Activated naive CD4-positive, alpha-beta T cell treated with anti-CD3 and anti-CD28 coated beads for 36 hours (primary cell): ENCODE results near the gene BRD2. TPM values are rescaled to one million over a fixed set of nuclear protein-coding genes. Genes with fewer than 3 reads are reported as not detected.
A peak's percentile ranks its signal among the peaks of the same experiment; 100 is the strongest.

Experiments used
- CTCF ChIA-PET: fragments of 350-600 bp; sonication (Branson Sonifier 250); formaldehyde crosslinking; loops from one replicate; lab custom pipeline; 2021; ENCODE audit warnings: antibody characterized with exemption; lab: Charles Lee
- DNase-seq: peaks from one replicate; pipeline ENCODE4 v3.0.0-alpha.2; 2020
- H3K27ac Mint-ChIP-seq: one replicate; pipeline ENCODE4 v1.8.0; 2021; ENCODE audit warnings: mild to moderate bottlenecking, mixed read lengths
- H3K27me3 Mint-ChIP-seq: one replicate; pipeline ENCODE4 v1.8.0; 2021; ENCODE audit warnings: low read depth, mixed read lengths
- H3K36me3 Mint-ChIP-seq: one replicate; pipeline ENCODE4 v1.8.0; 2021; ENCODE audit warnings: low read depth, mixed read lengths
- H3K4me1 Mint-ChIP-seq: one replicate; pipeline ENCODE4 v1.8.0; 2021; ENCODE audit warnings: low read depth, mixed read lengths
- H3K4me3 Mint-ChIP-seq: one replicate; pipeline ENCODE4 v1.8.0; 2021; ENCODE audit warnings: mild to moderate bottlenecking, moderate library complexity, mixed read lengths
- H3K9me3 Mint-ChIP-seq: one replicate; pipeline ENCODE4 v1.8.0; 2021; ENCODE audit warnings: mixed read lengths
- intact Hi-C: fragments of 100-400 bp; cut with micrococcal nuclease; formaldehyde crosslinking; loops from one replicate; pipeline ENCODE4 v1.15.1; 2023
- total RNA-seq, 2 experiments: library from RNA; stranded (reverse); gene quantifications; one replicate each; pipeline ENCODE4 v1.2.3, GENCODE V29; 2021

The BRD2 gene
- 100 to 1,000 TPM; 168 to 197 TPM for total RNA-seq

DNA sequence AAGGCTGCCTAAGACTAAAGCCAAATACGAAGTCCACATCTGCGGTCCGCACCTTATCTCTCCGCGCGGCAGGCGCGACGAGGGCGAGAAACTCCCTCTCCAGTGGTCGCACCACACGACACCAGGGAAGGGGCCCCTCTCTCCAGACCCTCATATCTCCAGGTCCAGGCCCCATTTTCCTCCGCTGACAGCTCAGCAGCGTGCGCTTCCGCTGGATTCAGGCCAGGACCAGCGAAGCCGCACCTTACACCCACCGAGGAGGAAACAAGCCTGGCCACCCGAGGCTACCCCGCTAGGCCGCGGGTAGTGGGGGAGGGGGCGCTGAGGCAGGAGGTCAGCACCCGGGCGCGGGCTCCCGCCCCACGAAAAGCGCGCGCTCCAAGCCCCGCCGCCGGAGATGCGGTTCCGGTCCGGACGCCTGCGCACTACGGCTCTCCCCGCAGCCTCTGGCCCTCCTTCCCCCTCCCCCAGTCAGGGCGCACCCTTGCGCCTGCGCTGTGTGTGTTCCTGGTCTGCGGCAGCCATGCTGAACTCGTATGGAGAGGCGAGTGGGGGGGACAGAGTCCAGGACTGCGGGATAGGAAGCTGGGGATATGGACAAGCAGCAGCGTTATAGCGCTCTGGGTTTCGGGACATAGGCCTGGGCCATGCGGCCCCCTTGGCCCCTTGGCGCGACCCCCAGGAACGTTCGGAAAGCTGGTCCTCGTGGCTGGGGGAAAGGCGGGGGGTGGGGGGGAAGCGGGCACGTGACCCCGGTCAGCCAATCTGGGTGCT, at the start of gene BRD2:
BRD2 (plus strand) TSS at position 502 of the 774 bp plus-strand sequence. CDS start 4,305 bp downstream, outside the sequence.
- H3K27me3 Mint-ChIP-seq, result no peaks in the 10 kb centered on the region
- peak; percentile 98 for DNase-seq
- CTCF ChIA-PET, result interaction anchor here (0.6 to 14.5 kb wide), 13 partner anchors 12 to 130 kb away, joined by 3 to 167 read pairs (median 4); partner anchors contain the start of genes HLA-DMA, HLA-DMB, PSMB9 and TAP2
- peaks cover 30% of the 10 kb centered on the region for H3K4me1 Mint-ChIP-seq
- peaks cover 40% of the 10 kb centered on the region for H3K36me3 Mint-ChIP-seq
- no peaks in the 10 kb centered on the region for H3K9me3 Mint-ChIP-seq
- H3K27ac Mint-ChIP-seq, result peak within 1 kb of the TSS; percentile 100
- peak within 1 kb of the TSS; percentile 93 for H3K4me3 Mint-ChIP-seq
- intact Hi-C loops, result loop anchor here (1.0 to 2.0 kb wide), 3 partner anchors 15 to 27 kb away; partner anchors contain the start of genes HLA-DMA and HLA-DMB

DNA sequence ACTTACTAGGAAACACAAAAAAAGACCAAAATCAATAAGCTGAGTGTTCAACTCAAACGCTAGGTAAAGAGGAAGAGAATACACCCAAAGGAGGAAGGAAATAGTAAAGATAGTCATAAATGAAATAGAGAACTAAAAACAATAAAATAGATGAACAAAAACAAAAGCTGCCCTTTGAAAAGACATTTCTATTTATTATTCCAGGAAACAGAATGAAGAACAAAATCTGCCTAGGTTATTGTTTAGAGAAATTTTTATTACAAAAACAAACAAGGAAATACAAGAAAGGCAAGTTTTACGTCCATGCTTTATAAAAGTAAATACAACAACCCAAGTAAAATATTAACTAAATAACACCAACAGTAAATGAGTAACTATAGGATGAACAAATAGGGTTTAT, 47.7 kb upstream of the BRD2 start:
- DNase-seq, result no peak
- Mint-ChIP-seq H3K27ac (no peak overlapping the region), H3K4me1 (no peaks in the 10 kb centered on the region), H3K27me3 (no peaks in the 10 kb centered on the region), H3K36me3 (no peaks in the 10 kb centered on the region), H3K4me3 (no peak overlapping the region), H3K9me3 (no peaks in the 10 kb centered on the region)
- CTCF ChIA-PET, result interaction anchor here (1.0 to 1.1 kb wide), 2 partner anchors 13 to 48 kb away, joined by 3 read pairs; partner anchors contain the start of gene BRD2
- intact Hi-C loops, result no loop called here

- H3K4me3 Mint-ChIP-seq, result no peak overlapping the region
- no peaks in the 10 kb centered on the region for H3K9me3 Mint-ChIP-seq
- H3K27me3 Mint-ChIP-seq, result no peaks in the 10 kb centered on the region
- H3K27ac Mint-ChIP-seq, result no peak overlapping the region
- CTCF ChIA-PET, result no interaction called here
- intact Hi-C loops, result no loop called here
- DNase-seq, result no peak
- no peaks in the 10 kb centered on the region for H3K4me1 Mint-ChIP-seq
- no peaks in the 10 kb centered on the region for H3K36me3 Mint-ChIP-seq
These were observed 46.3 kb upstream of the BRD2 start for GRCh38 chr6:32922083-32922482.

DNA sequence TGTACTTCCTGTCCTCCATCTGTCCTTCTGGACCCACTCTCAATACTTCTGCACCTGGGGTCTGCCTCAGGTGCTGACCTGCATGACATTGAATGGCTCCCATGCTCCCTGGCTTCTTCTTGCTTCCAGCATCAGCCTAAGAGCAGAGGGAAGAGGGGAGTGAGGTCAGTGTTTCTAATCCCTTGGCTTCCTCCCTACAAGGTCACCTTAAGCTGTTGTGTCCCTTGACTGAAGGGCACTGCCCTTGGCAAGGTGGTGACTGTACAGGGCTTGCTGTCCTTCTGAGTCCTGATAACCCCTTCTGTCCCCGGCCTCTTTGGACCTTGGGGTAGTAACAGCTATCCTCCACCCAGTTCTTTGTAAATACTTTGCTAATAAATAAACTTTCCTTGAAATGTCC, 37.2 kb upstream of the BRD2 start:
- Mint-ChIP-seq H3K27me3 (no peaks in the 10 kb centered on the region), H3K36me3 (no peaks in the 10 kb centered on the region), H3K4me1 (no peaks in the 10 kb centered on the region), H3K27ac (no peak overlapping the region), H3K4me3 (no peak overlapping the region), H3K9me3 (no peaks in the 10 kb centered on the region)
- CTCF ChIA-PET, result interaction anchor here (1.6 to 8.6 kb wide), 5 partner anchors 9 to 56 kb away, joined by 3 to 148 read pairs (median 12); partner anchors contain the start of gene HLA-DMA
- DNase-seq, result no peak
- intact Hi-C loops, result no loop called here

GRCh38 chr6:32932132-32932868, 36.1 kb upstream of the BRD2 start:
- DNase-seq, result no peak
- no peaks in the 10 kb centered on the region for H3K4me1 Mint-ChIP-seq
- H3K9me3 Mint-ChIP-seq, result no peaks in the 10 kb centered on the region
- CTCF ChIA-PET, result interaction anchor here (0.6 to 8.6 kb wide), 16 partner anchors 8 to 64 kb away, joined by 3 to 148 read pairs (median 6); partner anchors contain the start of genes BRD2 and HLA-DMA
- no peaks in the 10 kb centered on the region for H3K36me3 Mint-ChIP-seq
- H3K27ac Mint-ChIP-seq, result no peak overlapping the region
- no peak overlapping the region for H3K4me3 Mint-ChIP-seq
- no peaks in the 10 kb centered on the region for H3K27me3 Mint-ChIP-seq
- intact Hi-C loops, result no loop called here

GRCh38 chr6:32933661-32934085, 34.7 kb upstream of the BRD2 start:
- intact Hi-C loops, result loop anchor here (1.0 kb wide), 4 partner anchors 14 to 51 kb away; partner anchors contain the start of gene HLA-DMA
- Mint-ChIP-seq H3K27me3 (no peaks in the 10 kb centered on the region), H3K27ac (no peak overlapping the region), H3K4me1 (no peaks in the 10 kb centered on the region), H3K9me3 (no peaks in the 10 kb centered on the region), H3K4me3 (no peak overlapping the region), H3K36me3 (no peaks in the 10 kb centered on the region)
- peak; percentile 90 for DNase-seq
- CTCF ChIA-PET, result interaction anchor here (0.6 to 8.6 kb wide), 27 partner anchors 8 to 152 kb away, joined by 3 to 148 read pairs (median 5); partner anchors contain the start of genes BRD2 and HLA-DMA

DNA sequence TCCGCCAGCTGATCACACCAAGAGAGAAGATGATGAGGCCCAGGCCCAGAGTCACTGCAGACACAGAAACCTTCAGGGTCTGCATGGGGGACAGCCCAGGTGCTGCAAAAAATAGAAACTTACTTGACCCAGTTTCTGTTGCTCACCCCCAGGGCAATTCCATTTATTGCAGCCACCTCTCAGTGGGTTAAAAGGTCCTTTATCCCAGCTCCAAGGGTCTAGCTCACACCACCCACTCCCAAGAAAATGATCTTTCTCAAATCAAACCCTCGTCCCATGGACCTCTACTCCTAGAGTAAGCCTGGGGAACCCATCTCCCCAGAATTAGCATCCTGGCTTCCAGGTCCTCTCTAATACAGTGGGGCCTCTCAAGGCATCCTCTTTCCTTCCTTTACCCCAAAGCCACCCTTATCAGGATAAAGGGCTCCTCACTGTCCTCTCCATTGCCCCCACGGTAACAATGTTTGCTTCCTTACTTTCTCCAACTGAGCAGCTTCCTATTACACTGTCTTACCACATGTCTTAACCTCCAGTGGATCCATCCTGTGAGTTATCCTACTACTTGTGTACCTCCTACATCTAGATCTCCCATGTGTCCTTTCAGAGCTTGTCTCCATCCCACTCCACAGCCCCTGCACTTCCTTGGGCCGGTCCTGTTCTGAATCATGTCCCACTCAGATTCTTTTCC, 32.7 kb upstream of the BRD2 start:
- intact Hi-C loops, result no loop called here
- Mint-ChIP-seq H3K9me3 (no peaks in the 10 kb centered on the region), H3K27me3 (no peaks in the 10 kb centered on the region), H3K27ac (no peak overlapping the region), H3K4me1 (peaks cover 9% of the 10 kb centered on the region), H3K4me3 (no peak overlapping the region), H3K36me3 (no peaks in the 10 kb centered on the region)
- DNase-seq, result no peak
- CTCF ChIA-PET, result interaction anchor here (0.6 to 8.6 kb wide), 9 partner anchors 8 to 264 kb away, joined by 3 to 148 read pairs (median 7); partner anchors contain the start of genes BRD2 and HLA-DMA

- no peaks in the 10 kb centered on the region for H3K9me3 Mint-ChIP-seq
- H3K36me3 Mint-ChIP-seq, result no peaks in the 10 kb centered on the region
- no peak overlapping the region for H3K4me3 Mint-ChIP-seq
- H3K27ac Mint-ChIP-seq, result no peak overlapping the region
- no peak for DNase-seq
- peaks cover 16% of the 10 kb centered on the region for H3K4me1 Mint-ChIP-seq
- intact Hi-C loops, result no loop called here
- CTCF ChIA-PET, result interaction anchor here (0.9 to 8.6 kb wide), 7 partner anchors 7 to 50 kb away, joined by 3 to 148 read pairs (median 31); partner anchors contain the start of genes BRD2 and HLA-DMA
- no peaks in the 10 kb centered on the region for H3K27me3 Mint-ChIP-seq
These were observed 31.9 kb upstream of the BRD2 start for GRCh38 chr6:32936239-32937152.

GRCh38 chr6:32937230-32937633, 31.2 kb upstream of the BRD2 start:
- intact Hi-C loops, result no loop called here

DNA sequence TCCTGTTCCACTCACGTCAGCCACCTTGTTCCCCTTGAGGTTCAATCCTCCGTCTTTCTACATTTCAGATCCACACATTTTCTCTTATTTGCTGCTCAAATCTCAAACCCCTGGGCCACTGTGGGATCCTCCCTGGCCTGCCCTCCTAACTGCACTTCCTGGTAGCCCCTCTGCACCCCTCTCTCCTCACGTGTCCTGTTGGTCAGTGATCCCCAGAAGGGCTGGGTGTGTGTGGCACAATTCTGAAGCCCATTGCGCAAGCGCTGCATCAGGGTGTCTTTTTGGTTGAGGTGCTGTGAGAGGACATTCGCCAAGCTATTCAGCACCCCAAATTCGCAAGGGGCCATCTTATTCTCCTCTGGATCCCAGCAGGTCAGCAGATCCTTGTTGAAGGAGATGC, 29.9 kb upstream of the BRD2 start:
- Mint-ChIP-seq H3K4me3 (no peak overlapping the region), H3K27ac (no peak overlapping the region), H3K9me3 (no peaks in the 10 kb centered on the region), H3K36me3 (no peaks in the 10 kb centered on the region), H3K27me3 (no peaks in the 10 kb centered on the region), H3K4me1 (peaks cover 36% of the 10 kb centered on the region)
- intact Hi-C loops, result no loop called here
- no peak for DNase-seq
- CTCF ChIA-PET, result interaction anchor here (1.6 to 8.6 kb wide), 3 partner anchors 9 to 47 kb away, joined by 4 to 148 read pairs (median 51); partner anchors contain the start of gene HLA-DMA

More at GRCh38 chr6:32937230-32937633, 31.2 kb upstream of the BRD2 start:
- Mint-ChIP-seq H3K4me3 (no peak overlapping the region), H3K9me3 (no peaks in the 10 kb centered on the region), H3K36me3 (no peaks in the 10 kb centered on the region), H3K27ac (no peak overlapping the region), H3K27me3 (no peaks in the 10 kb centered on the region), H3K4me1 (peaks cover 24% of the 10 kb centered on the region)
- CTCF ChIA-PET, result interaction anchor here (0.9 to 8.6 kb wide), 5 partner anchors 10 to 47 kb away, joined by 3 to 148 read pairs (median 4); partner anchors contain the start of genes BRD2 and HLA-DMA
- no peak for DNase-seq
